ENCODE measurements around the gene PPFIBP2. TPM values are rescaled to one million over a fixed set of nuclear protein-coding genes. Genes with fewer than 3 reads are reported as not detected.
A peak's percentile ranks its signal among the peaks of the same experiment; 100 is the strongest.

Gene PPFIBP2
- polyA plus RNA-seq, 2 of the 4 experiments (the other 2 are of a cell fraction): 13.4 to 32.5 TPM

- ATAC-seq (no peak), DNase-seq (ENCODE audit: low read depth in 1 of 2, low spot score in 1 of 2) (no peak), FAIRE-seq (no peak)
- WGBS (ENCODE audit: missing lambda C conversion rate): 95% methylated on average over 3 of the region's 3 CpGs
- peaks cover 77% of the 10 kb centered on the region for H3K4me1 ChIP-seq
- no peak for TF ChIP-seq RARB (CRISPR knock-in tag; IDR thresholded peaks at IDR 0.05)
- TF ChIP-seq MAFK (IDR thresholded peaks at IDR 0.05; ENCODE audit: partially characterized antibody): peak; percentile 58
- TF ChIP-seq HDAC2 (IDR thresholded peaks at IDR 0.05): no peak
- TF ChIP-seq RFX5 (IDR thresholded peaks at IDR 0.05): no peak
- no peak for TF ChIP-seq FOSL2 (IDR thresholded peaks at IDR 0.05)
- TF ChIP-seq FOSL2 (CRISPR knock-in tag; IDR thresholded peaks at IDR 0.05): no peak
- TF ChIP-seq ESRRA (IDR thresholded peaks at IDR 0.05; ENCODE audit: borderline replicate concordance, low read length): no peak
- ChIA-PET POLR2A (no interaction called here), CTCF (interaction anchor here (0.5 to 4.3 kb wide), 8 partner anchors 9 to 98 kb away, joined by 3 to 26 read pairs (median 5); no protein-coding TSS in a partner anchor)
- H3K27ac ChIP-seq: no peak overlapping the region
- H3K4me3 ChIP-seq: no peak overlapping the region
- H3K9me3 ChIP-seq: no peaks in the 10 kb centered on the region
- H3K4me2 ChIP-seq: no peak overlapping the region
These were observed 96.6 kb downstream of the PPFIBP2 start for GRCh38 chr11:7610393-7610792.

GRCh38 chr11:7611411-7611810, 97.6 kb downstream of the PPFIBP2 start:
- DNase-seq (ENCODE audit: low read depth in 1 of 2, low spot score in 1 of 2) (no peak), FAIRE-seq (no peak), ATAC-seq (no peak)
- H3K9me3 ChIP-seq: no peaks in the 10 kb centered on the region
- ChIA-PET POLR2A (no interaction called here), CTCF (interaction anchor here (0.6 to 4.3 kb wide), 8 partner anchors 12 to 99 kb away, joined by 3 to 26 read pairs (median 4); no protein-coding TSS in a partner anchor)
- 67% methylated on average over 1 of the region's 1 CpG for WGBS (ENCODE audit: missing lambda C conversion rate)
- no peak overlapping the region for H3K27ac ChIP-seq
- H3K4me1 ChIP-seq: peaks cover 73% of the 10 kb centered on the region
- peak overlapping the region; percentile 38 for H3K4me2 ChIP-seq
- no peak for TF ChIP-seq PHF8 (IDR thresholded peaks at IDR 0.05; ENCODE audit: borderline replicate concordance, low read depth)
- H3K4me3 ChIP-seq: no peak overlapping the region

GRCh38 chr11:7612056-7612660, 98.4 kb downstream of the PPFIBP2 start:
- Histone ChIP-seq H3K27ac (peak overlapping the region; percentile 27 to 46), H3K4me1 (peaks cover 67% of the 10 kb centered on the region), H3K9me3 (no peaks in the 10 kb centered on the region), H3K4me3 (no peak overlapping the region), H3K4me2 (peak overlapping the region; percentile 38)
- CTCF ChIA-PET: interaction anchor here (0.8 to 4.3 kb wide), 4 partner anchors 36 to 54 kb away, joined by 3 to 26 read pairs (median 6); no protein-coding TSS in a partner anchor
- no peak for FAIRE-seq
- ATAC-seq: peak in 1 of 2 experiments; percentile 37; a peak in 3 of 6 replicates
- 62% methylated on average over 7 of the region's 7 CpGs for WGBS (ENCODE audit: missing lambda C conversion rate)
- no peak for DNase-seq (ENCODE audit: low read depth in 1 of 2, low spot score in 1 of 2)
- no peak for TF ChIP-seq FOXS1 (CRISPR knock-in tag; IDR thresholded peaks at IDR 0.05)
- no peak for TF ChIP-seq RAD21 (conservative IDR thresholded peaks at IDR 0.05 in 1 of 2, IDR thresholded peaks at IDR 0.05 in 1 of 2)
- TF ChIP-seq TFCP2L1 (CRISPR knock-in tag; IDR thresholded peaks at IDR 0.05): no peak
- no peak for TF ChIP-seq CEBPB (IDR thresholded peaks at IDR 0.05)
- no peak for TF ChIP-seq HOXA7 (CRISPR knock-in tag; IDR thresholded peaks at IDR 0.05)
- TF ChIP-seq ZSCAN20 (CRISPR knock-in tag; IDR thresholded peaks at IDR 0.05): no peak
- POLR2A ChIA-PET: no interaction called here

GRCh38 chr11:7612661-7613393, 99.0 kb downstream of the PPFIBP2 start:
- Histone ChIP-seq H3K9me3 (no peaks in the 10 kb centered on the region), H3K4me3 (no peak overlapping the region), H3K4me1 (peaks cover 60% of the 10 kb centered on the region), H3K4me2 (peak overlapping the region; percentile 38), H3K27ac (peak overlapping the region; percentile 27 to 46; a peak in 5 of 6 replicates)
- WGBS (ENCODE audit: missing lambda C conversion rate): 31% methylated on average over 4 of the region's 4 CpGs
- ChIA-PET CTCF (interaction anchor here (0.8 to 4.3 kb wide), 3 partner anchors 41 to 54 kb away, joined by 4 to 26 read pairs (median 4); no protein-coding TSS in a partner anchor), POLR2A (no interaction called here)
- no peak for FAIRE-seq
- no peak for TF ChIP-seq HDAC2 (IDR thresholded peaks at IDR 0.05)
- no peak for TF ChIP-seq E2F6 (IDR thresholded peaks at IDR 0.05; ENCODE audit: borderline replicate concordance, low read depth)
- TF ChIP-seq TP53 (CRISPR knock-in tag; IDR thresholded peaks at IDR 0.05): no peak
- TF ChIP-seq HMGXB4 (CRISPR knock-in tag; IDR thresholded peaks at IDR 0.05; ENCODE audit: borderline replicate concordance): no peak
- TF ChIP-seq RNF2 (IDR thresholded peaks at IDR 0.05; ENCODE audit: borderline replicate concordance, low read depth): no peak
- TF ChIP-seq USF2 (IDR thresholded peaks at IDR 0.05): no peak
- TF ChIP-seq EP300 (IDR thresholded peaks at IDR 0.05): no peak
- TF ChIP-seq KDM5A (IDR thresholded peaks at IDR 0.05): no peak
- TF ChIP-seq ESRRA (IDR thresholded peaks at IDR 0.05; ENCODE audit: borderline replicate concordance, low read length): no peak
- no peak for TF ChIP-seq BHLHE40 (IDR thresholded peaks at IDR 0.05; ENCODE audit: low read depth, low read length)
- TF ChIP-seq HOXA7 (CRISPR knock-in tag; IDR thresholded peaks at IDR 0.05): no peak
- peak; percentile 23 to 60; a peak in 4 of 6 replicates for ATAC-seq
- no peak for DNase-seq (ENCODE audit: low read depth in 1 of 2, low spot score in 1 of 2)

Measured in A549 (cell line).